Measurements from ENCODE around the gene ERMP1. TPM values are rescaled to one million over a fixed set of nuclear protein-coding genes. Genes with fewer than 3 reads are reported as not detected.
"Not testable (repeated sequence)": the region's sequence is repeated elsewhere in the genome, so short reads cannot be mapped to it uniquely, and the experiment has no call there.

The ERMP1 gene
- total and polyA plus RNA-seq, 12 donors = 5.1 to 26.2 (median 22.3) TPM

- Histone ChIP-seq H3K27me3 (no peaks in the 10 kb centered on the region), H3K4me1 (no peaks in the 10 kb centered on the region), H3K4me3 (no peak overlapping the region), H3K27ac (no peak overlapping the region), H3K9me3 (no peaks in the 10 kb centered on the region), H3K36me3 (peaks cover 0 to 91% (median 10%) of the 10 kb centered on the region in 9 donors)
- 95 to 96% methylated on average over 1 of the region's 1 CpG for WGBS, 2 donors
- ATAC-seq (no peak), DNase-seq (no peak)
- intact Hi-C loops (cut with DNase I) = no loop called here
- TF ChIP-seq CTCF (IDR thresholded peaks at IDR 0.05) = no peak
Observed at GRCh38 chr9:5811751-5812150, 21.2 kb downstream of the ERMP1 start.

GRCh38 chr9:5805478-5805877 is 27.4 kb downstream of the ERMP1 start:
- TF ChIP-seq CTCF (IDR thresholded peaks at IDR 0.05) = no peak

GRCh38 chr9:5801739-5802113 is 31.2 kb downstream of the ERMP1 start:
- intact Hi-C loops (cut with DNase I) = no loop called here
- no peak for ATAC-seq
- Histone ChIP-seq H3K27me3 (no peaks in the 10 kb centered on the region), H3K36me3 (peaks cover 0 to 66% (median 4%) of the 10 kb centered on the region in 9 donors), H3K27ac (no peak overlapping the region), H3K9me3 (no peaks in the 10 kb centered on the region), H3K4me3 (no peak overlapping the region), H3K4me1 (peaks cover 0 to 5% (median 0%) of the 10 kb centered on the region in 9 donors)
- WGBS, 2 donors = 94 to 95% methylated on average over 3 of the region's 3 CpGs
- no peak for DNase-seq
- TF ChIP-seq CTCF (IDR thresholded peaks at IDR 0.05) = no peak

More at GRCh38 chr9:5805478-5805877, 27.4 kb downstream of the ERMP1 start:
- H3K4me1 ChIP-seq = peaks cover 0 to 5% (median 0%) of the 10 kb centered on the region in 9 donors
- WGBS, 2 donors = 89 to 97% methylated on average over 3 of the region's 3 CpGs
- DNase-seq (no peak), ATAC-seq (no peak)
- H3K36me3 ChIP-seq = peaks cover 0 to 76% (median 10%) of the 10 kb centered on the region in 9 donors
- H3K27me3 ChIP-seq = no peaks in the 10 kb centered on the region
- no peak overlapping the region for H3K4me3 ChIP-seq
- no peak overlapping the region for H3K27ac ChIP-seq
- intact Hi-C loops (cut with DNase I) = no loop called here
- no peaks in the 10 kb centered on the region for H3K9me3 ChIP-seq

- no peak for DNase-seq
- Histone ChIP-seq H3K36me3 (peaks cover 0 to 69% (median 4%) of the 10 kb centered on the region in 9 donors), H3K27me3 (no peaks in the 10 kb centered on the region), H3K4me3 (no peak overlapping the region), H3K9me3 (no peaks in the 10 kb centered on the region), H3K4me1 (peaks cover 0 to 5% (median 0%) of the 10 kb centered on the region in 9 donors), H3K27ac (no peak overlapping the region)
- intact Hi-C loops (cut with DNase I) = no loop called here
- no peak for ATAC-seq
- TF ChIP-seq CTCF (IDR thresholded peaks at IDR 0.05) = no peak
- WGBS, 2 donors = 94 to 95% methylated on average over 4 of the region's 4 CpGs
Observed at GRCh38 chr9:5800969-5801738, 31.8 kb downstream of the ERMP1 start.

- H3K27ac ChIP-seq; ATAC-seq; H3K9me3 ChIP-seq; DNase-seq; H3K4me1 ChIP-seq; H3K4me3 ChIP-seq; H3K27me3 ChIP-seq; intact Hi-C loops (cut with DNase I): not testable (repeated sequence)
- 88 to 90% methylated on average over 7 of the region's 7 CpGs for WGBS, 2 donors
- H3K36me3 ChIP-seq = peaks cover 0 to 65% (median 3%) of the 10 kb centered on the region in 9 donors
Observed at GRCh38 chr9:5800378-5800777, 32.5 kb downstream of the ERMP1 start.

All from heart right ventricle (tissue), 16 donors.